Daoy (cell line): ENCODE measurements around the gene CCT7. TPM values are rescaled to one million over a fixed set of nuclear protein-coding genes. Genes with fewer than 3 reads are reported as not detected.

Source experiments
- DNase-seq: peaks from one replicate; pipeline ENCODE4 v3.0.0-alpha.2; 2015; ENCODE audit warnings: low read depth
- total RNA-seq: library from RNA; depleted of rRNA; stranded (reverse); fragments of >200 nt; shearing (Covaris generic); gene quantifications from 2 replicates; pipeline ENCODE4 v1.2.3, GENCODE V29; 2014

The CCT7 gene
- total RNA-seq, 1 experiment from 2014 or later = 695 TPM

- no peak for DNase-seq
These were observed 32.9 kb downstream of the CCT7 start for GRCh38 chr2:73267008-73267407.

GRCh38 chr2:73268366-73268829 lies 34.3 kb downstream of the CCT7 start:
- DNase-seq = no peak

GRCh38 chr2:73268830-73269685 lies 35.0 kb downstream of the CCT7 start:
- DNase-seq = peak; percentile 69

GRCh38 chr2:73269686-73270465 lies 35.8 kb downstream of the CCT7 start:
- no peak for DNase-seq

- no peak for DNase-seq
These were observed 38.2 kb downstream of the CCT7 start for GRCh38 chr2:73272270-73272669.

GRCh38 chr2:73279852-73280251 lies 45.7 kb downstream of the CCT7 start:
- DNase-seq = no peak

GRCh38 chr2:73281244-73281643 lies 47.1 kb downstream of the CCT7 start:
- DNase-seq = no peak

GRCh38 chr2:73282924-73283544 lies 48.9 kb downstream of the CCT7 start:
- no peak for DNase-seq

GRCh38 chr2:73283545-73284295 lies 49.6 kb downstream of the CCT7 start:
- DNase-seq = no peak

GRCh38 chr2:73284296-73285158 lies 50.4 kb downstream of the CCT7 start, which contains the start of gene FBXO41:
Gene FBXO41 (minus strand): TSS chr2:73284478. CDS start chr2:73269630, 14,848 bp downstream.
- DNase-seq = peak; percentile 61

GRCh38 chr2:73285159-73285739 lies 51.1 kb downstream of the CCT7 start:
- no peak for DNase-seq

GRCh38 chr2:73286134-73286655 lies 52.1 kb downstream of the CCT7 start:
- DNase-seq = no peak

- no peak for DNase-seq
These were observed 55.2 kb downstream of the CCT7 start for GRCh38 chr2:73289304-73289703.

GRCh38 chr2:73290049-73290839 lies 56.1 kb downstream of the CCT7 start:
- DNase-seq = peak; percentile 40

GRCh38 chr2:73291093-73291460 lies 57.0 kb downstream of the CCT7 start:
- peak; percentile 64 for DNase-seq

GRCh38 chr2:73291461-73292315 lies 57.6 kb downstream of the CCT7 start:
- DNase-seq = no peak

- no peak for DNase-seq
These were observed 58.3 kb downstream of the CCT7 start for GRCh38 chr2:73292316-73292905.
